ELF-1 (cell line): ENCODE results near the gene SSBP4.
A peak's percentile ranks its signal among the peaks of the same experiment; 100 is the strongest.

Experiments used
- DNase-seq: peaks from one replicate; pipeline ENCODE4 v3.0.0-alpha.2; 2016; ENCODE audit warnings: low read depth, low spot score

The SSBP4 gene

GRCh38 chr19:18433015-18433691 lies 14.0 kb downstream of the SSBP4 start:
- no peak for DNase-seq

GRCh38 chr19:18433735-18434398 lies 14.7 kb downstream of the SSBP4 start:
- DNase-seq, result no peak

GRCh38 chr19:18434411-18435175 lies 15.4 kb downstream of the SSBP4 start:
- DNase-seq, result no peak

GRCh38 chr19:18435178-18435841 lies 16.1 kb downstream of the SSBP4 start:
- no peak for DNase-seq

- DNase-seq, result no peak
Observed at GRCh38 chr19:18435842-18436670, 16.9 kb downstream of the SSBP4 start.

- peak; percentile 91 for DNase-seq
Observed at GRCh38 chr19:18436671-18437490, 17.7 kb downstream of the SSBP4 start.

- DNase-seq, result peak; percentile 66
Observed at GRCh38 chr19:18437491-18438330, 18.5 kb downstream of the SSBP4 start, which contains the start of gene ISYNA1. Gene ISYNA1 (minus strand): TSS chr19:18438133. CDS start chr19:18437979, 154 bp downstream.

- DNase-seq, result peak; percentile 87
Observed at GRCh38 chr19:18438331-18439024, 19.3 kb downstream of the SSBP4 start.

- peak; percentile 81 for DNase-seq
Observed at GRCh38 chr19:18439025-18439909, 20.1 kb downstream of the SSBP4 start.

GRCh38 chr19:18439910-18440237 lies 20.7 kb downstream of the SSBP4 start:
- no peak for DNase-seq

GRCh38 chr19:18440415-18440877 lies 21.2 kb downstream of the SSBP4 start:
- peak; percentile 77 for DNase-seq

- no peak for DNase-seq
Observed at GRCh38 chr19:18440936-18441803, 22.0 kb downstream of the SSBP4 start.

GRCh38 chr19:18441804-18442788 lies 22.9 kb downstream of the SSBP4 start:
- no peak for DNase-seq

GRCh38 chr19:18442941-18443340 lies 23.7 kb downstream of the SSBP4 start:
- DNase-seq, result no peak

GRCh38 chr19:18443406-18443805 lies 24.2 kb downstream of the SSBP4 start:
- no peak for DNase-seq
